ENCODE measurements around the gene LARP1. TPM values are rescaled to one million over a fixed set of nuclear protein-coding genes. Genes with fewer than 3 reads are reported as not detected.
"Not testable (repeated sequence)": the region's sequence is repeated elsewhere in the genome, so short reads cannot be mapped to it uniquely, and the experiment has no call there.

LARP1 gene
- total RNA-seq, 1 donor from 2014 or later, result 37.4 TPM

GRCh38 chr5:154794525-154795234 lies 39.5 kb downstream of the LARP1 start:
- DNase-seq, result no peak

DNA sequence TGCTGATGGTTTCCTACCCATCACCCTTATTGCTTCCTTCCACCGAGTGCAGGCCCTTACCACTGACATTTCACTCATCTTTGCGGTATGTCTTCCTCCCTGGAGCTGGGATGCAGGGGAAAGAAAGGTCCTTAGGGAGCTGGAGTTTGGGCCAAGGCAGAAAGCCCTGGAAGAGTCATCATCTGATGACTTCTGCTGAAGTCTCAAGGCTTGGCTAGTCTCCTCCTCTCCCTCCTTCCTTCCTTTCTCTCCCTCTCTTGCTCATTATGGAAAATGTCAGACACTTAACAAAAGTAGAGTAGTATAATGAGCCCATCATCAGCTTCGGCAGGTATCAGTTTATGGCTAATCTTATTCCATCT lies 40.0 kb downstream of the LARP1 start:
- DNase-seq, result no peak

GRCh38 chr5:154797762-154798161 lies 42.6 kb downstream of the LARP1 start:
- DNase-seq, result no peak

GRCh38 chr5:154800582-154800981 lies 45.4 kb downstream of the LARP1 start:
- DNase-seq, result no peak

DNA sequence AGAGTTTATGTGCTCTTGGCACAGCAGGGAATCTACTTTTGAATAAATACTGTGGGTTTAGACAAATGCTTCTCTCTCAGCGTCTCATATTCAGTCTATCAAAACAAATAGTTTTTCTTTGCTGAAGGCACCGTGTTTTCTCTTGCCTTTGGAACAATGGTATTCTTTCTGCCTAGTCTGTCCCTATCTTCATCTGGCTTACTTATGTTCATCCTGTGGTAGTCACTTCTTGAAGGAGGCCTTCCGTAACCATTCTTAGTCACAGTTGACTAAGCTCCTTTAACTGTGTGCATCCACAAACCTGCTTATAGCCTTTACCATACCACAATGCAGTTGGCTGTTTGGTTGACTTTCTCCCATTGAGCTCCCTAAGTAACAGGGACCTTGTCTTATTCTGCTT lies 45.9 kb downstream of the LARP1 start:
- no peak for DNase-seq

GRCh38 chr5:154802050-154802449 lies 46.9 kb downstream of the LARP1 start:
- no peak for DNase-seq

GRCh38 chr5:154806176-154806575 lies 51.0 kb downstream of the LARP1 start:
- DNase-seq, result no peak

DNA sequence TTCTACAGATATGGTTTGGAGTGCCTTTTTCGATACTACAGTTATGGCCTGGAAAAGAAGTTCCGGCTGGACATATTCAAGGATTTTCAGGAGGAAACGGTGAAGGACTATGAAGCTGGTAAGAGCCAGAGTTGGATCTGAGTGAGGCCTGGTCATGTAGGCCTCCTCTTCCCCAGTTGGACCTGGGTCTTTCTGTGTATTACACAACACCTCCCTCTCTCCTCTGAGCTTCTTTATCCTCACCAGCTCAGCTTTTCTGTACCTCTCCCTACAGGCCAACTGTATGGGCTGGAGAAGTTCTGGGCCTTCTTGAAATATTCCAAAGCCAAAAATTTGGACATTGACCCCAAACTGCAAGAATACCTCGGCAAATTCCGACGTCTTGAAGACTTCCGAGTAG lies 56.1 kb downstream of the LARP1 start:
- DNase-seq, result no peak

DNA sequence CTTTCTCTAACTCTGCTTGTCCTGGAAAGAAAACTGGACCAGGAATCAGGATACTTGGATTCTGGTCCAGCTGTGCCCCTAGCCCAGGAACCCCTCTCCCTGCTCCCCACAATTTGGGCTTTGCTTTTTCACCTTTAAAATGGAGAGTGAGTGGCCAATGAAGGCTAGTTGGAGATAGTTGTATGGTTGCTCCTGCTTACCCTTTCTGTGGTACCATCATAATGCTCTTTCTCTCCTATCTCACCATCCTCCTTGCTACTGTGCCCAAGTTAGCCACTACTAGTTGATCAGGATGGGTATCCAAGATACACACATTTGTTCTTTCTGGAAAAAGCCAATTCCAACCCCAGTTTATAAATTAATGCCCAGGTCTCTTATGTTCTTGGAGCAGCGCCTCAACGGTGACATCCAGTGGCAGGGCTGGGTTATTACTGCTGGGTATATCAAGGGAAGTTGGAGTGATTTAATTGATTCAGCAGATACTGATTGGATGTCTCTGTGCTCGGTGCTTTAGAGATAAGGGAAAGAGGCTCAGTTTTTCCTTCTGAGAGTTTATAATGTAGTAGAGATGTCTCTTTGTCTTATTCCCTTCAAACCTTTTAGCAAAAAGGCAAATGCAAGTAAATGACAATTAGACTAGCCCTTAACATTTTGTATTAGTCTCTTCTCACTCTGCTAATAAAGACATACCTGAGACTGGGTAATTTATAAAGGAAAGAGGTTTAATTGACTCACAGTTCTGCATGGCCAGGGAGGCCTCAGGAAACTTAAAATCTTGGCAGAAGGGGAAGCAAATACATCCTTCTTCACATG lies 56.7 kb downstream of the LARP1 start:
- DNase-seq, result peak; percentile 21

DNA sequence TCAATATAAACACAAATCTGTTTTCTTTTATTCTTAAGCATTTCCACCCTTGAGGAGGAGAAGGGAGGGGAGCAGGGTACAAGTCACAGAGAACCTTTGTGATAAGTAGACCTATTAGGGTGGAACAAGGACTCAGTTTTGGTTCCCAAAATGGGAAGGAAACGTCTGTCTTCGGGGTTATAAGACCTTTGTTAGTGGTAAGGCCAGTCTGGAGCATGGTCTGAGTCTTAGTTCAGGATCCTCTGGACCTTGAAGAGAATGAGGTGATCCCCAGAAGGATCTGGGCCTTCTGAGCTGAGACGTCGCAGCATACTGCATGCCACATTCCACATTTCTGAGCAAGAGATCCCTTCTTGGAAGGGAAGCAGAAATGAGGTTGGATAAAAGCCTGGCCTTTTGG lies 58.0 kb downstream of the LARP1 start:
- no peak for DNase-seq

GRCh38 chr5:154813736-154814135 lies 58.6 kb downstream of the LARP1 start:
- DNase-seq, result no peak

DNA sequence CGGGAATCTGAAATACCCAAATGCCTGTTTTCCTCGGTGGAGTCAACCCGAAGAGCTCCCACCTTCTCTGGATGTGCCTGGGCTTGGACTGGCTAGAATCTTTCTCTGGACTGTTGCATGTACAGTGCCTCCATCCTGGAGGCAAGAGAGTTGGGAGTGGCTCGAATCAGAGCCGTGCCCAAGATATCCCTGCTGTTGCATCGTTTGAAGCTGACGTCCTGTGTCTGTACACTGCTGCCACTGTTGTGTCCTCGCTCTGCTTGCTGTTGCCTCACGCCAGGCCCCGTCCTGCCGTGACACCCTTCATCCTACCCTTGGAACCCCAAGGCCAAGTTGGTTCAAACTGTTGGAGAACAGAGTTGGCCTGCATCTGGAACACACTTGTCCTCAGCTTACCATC lies 59.8 kb downstream of the LARP1 start:
- no peak for DNase-seq

- no peak for DNase-seq
Observed at GRCh38 chr5:154815684-154816247, 60.6 kb downstream of the LARP1 start.

- DNase-seq, result no peak
Observed at GRCh38 chr5:154816891-154817492, 61.8 kb downstream of the LARP1 start.

DNA sequence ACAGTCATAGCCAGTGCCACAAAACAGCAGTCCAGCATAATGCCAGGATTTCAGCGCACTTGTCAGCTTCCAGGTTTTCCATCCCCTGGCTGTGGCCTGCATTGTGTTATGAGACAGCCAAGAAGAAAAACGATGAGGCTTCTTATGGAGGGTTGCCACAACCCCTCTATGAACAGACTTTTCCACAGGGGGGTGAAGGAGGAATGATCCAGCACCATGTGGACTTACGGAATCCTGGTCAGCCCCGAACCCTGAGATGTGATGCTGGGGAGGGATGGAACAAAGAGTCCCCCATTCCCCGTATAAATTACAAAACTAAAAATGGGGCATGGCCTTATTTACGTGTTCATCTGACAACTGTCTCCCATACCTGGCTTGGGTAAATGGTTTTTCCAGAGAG lies 62.6 kb downstream of the LARP1 start:
- DNase-seq, result no peak

GRCh38 chr5:154818471-154819116 lies 63.4 kb downstream of the LARP1 start:
- no peak for DNase-seq

DNA sequence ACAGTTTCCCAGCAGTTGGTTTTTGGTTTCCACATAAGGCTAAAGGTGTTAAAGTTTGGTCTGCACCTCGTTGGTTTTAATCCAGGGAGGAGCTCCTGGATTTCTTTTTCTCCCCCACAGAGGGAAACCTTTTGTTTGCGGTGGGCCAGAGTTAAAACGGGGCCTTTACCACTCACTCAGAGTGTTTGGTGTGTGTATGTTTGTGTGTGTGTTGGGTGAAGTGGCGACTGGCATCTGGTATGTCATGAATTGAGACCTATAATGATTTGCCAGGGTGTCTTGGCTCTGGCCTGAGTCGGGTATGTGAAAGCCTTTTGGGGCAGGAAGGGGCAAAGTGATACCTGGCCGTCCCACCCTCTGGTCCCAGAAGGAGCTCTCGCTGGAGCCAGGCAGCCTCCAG lies 64.4 kb downstream of the LARP1 start:
- DNase-seq, result no peak

DNA sequence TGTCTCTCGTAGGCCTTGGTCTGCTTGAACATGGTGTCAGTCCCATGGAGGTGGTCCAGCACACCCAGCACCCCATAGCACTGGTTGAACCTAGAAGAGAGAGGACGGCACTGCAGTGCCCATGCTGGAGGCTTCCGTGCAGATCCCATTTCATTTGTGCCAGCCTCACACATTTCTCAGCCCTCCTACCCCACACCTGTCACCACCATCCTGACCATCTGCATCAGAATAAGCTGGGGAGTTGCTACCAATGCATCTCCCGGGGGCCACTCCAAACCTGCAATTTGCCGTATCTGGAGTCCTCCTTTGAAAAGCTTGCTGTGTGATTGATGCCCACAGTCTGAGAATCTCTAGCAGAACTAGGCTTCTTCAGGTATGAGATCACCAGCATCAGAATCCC lies 65.2 kb downstream of the LARP1 start:
- DNase-seq, result no peak

DNA sequence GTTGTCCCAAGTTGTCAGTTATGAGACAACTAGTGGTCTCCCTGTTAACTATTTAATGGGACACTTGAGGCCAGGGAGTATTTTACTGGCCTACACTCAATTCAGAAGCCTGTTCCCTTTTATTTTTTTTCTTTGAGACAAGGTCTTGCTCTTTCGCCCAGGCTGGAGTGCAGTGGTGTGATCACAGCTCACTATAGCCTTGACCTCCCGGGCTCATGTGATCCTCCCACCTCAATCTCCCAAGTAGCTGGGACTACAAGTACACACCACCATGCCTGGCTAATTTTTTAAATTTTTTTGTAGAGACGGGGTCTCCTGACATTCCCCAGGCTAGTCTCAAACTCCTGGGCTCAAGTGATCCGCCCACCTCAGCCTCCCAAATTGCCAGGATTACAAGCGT lies 67.7 kb downstream of the LARP1 start:
- DNase-seq, result not testable (repeated sequence)

- DNase-seq, result no peak
Observed at GRCh38 chr5:154823605-154824004, 68.4 kb downstream of the LARP1 start.

- DNase-seq, result no peak
Observed at GRCh38 chr5:154824070-154824469, 68.9 kb downstream of the LARP1 start.

DNA sequence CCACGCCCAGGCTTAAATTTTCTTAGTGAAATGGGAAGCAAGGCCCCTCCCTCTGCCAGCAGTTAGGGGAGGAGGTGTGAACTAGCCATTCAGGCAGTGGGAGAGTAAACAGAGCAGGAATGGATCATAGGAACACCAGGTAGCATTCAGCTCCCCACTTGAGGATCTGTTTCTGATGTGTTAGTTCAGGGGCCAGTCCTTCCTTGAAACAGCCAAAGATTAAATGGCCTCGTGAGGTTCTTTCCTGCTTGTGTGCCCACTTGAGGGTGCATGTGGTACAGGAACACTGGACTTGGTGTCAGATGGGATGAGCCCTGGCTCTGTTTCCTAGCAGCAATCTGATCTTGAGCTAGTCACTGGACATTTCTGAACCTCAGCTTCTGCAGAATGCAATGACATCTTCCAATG lies 74.0 kb downstream of the LARP1 start:
- no peak for DNase-seq

All from occipital lobe (tissue), 2 donors.